NCI-H146 treated with DMSO at 0.1 percent for 48 hours (cell line): ENCODE results near the gene CRISPLD2.

ENCODE experiments used
- DNase-seq: peaks from one replicate; lab custom pipeline; 2025; ENCODE audit not compliant: unreplicated experiment; lab: John Stamatoyannopoulos, UW

CRISPLD2 gene

DNA sequence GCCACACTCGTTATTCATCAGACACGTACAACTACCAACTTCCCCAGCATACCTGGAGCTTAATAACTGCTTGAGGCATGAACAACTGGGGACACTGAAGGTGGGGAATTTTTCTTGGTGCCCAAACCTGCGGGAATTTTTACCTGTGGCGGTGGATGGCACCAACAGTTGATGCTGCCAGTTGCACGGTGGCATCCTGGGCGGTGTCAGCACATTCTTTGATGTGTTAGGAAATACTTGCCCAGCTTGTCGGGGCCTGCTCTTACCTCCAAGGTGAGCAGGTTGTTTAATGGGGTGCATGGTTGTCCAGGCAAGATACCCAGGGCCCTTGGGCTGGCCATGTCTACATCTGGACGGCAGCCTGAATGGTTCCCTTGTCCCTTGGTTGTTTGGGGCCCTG, 79.6 kb downstream of the CRISPLD2 start:
- DNase-seq = no peak

DNA sequence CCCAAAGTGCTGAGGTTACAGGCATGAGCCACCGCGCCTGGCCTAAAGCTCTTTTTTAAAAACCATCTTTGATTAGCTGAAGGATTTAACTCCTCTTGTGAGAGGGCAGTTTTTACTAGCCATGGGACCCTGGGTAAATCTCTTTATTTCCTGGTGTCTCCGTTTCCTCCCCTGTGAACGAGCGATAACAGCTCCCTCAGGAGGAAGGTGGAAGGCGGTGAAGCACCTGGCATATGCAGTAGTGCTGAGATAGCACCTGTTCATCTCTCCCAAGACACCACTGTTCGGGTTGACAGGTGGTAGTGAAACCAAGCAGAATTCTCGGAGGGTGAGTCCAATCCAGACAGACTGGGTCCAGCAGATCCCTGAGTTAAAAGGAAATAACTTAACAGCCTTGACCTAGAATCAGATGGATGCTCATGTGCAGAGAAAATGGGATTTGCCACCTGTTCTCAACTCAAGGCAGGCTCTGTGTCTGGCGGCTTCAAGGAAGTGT, 86.2 kb downstream of the CRISPLD2 start:
- no peak for DNase-seq

DNA sequence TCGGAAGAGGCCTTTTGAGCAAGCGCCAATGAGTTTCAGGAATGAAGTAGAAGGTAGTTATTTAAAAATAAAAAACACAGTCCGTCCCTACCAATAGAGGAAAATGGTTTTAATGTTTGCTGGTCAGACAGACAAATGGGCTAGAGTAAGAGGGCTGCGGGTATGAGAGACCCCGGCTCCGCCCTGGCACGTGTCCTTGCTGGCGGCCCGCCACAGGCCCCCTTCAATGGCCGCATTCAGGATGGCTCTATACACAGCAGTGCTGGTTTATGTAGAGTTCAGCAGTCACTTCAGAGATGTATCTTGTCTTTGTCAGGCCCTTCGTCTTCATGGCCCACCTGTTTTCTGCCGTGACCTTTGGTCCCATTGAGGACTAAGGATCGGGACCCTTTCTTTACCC, 87.3 kb downstream of the CRISPLD2 start:
- DNase-seq = no peak

GRCh38 chr16:84907575-84907974, 87.8 kb downstream of the CRISPLD2 start:
- DNase-seq = no peak

DNA sequence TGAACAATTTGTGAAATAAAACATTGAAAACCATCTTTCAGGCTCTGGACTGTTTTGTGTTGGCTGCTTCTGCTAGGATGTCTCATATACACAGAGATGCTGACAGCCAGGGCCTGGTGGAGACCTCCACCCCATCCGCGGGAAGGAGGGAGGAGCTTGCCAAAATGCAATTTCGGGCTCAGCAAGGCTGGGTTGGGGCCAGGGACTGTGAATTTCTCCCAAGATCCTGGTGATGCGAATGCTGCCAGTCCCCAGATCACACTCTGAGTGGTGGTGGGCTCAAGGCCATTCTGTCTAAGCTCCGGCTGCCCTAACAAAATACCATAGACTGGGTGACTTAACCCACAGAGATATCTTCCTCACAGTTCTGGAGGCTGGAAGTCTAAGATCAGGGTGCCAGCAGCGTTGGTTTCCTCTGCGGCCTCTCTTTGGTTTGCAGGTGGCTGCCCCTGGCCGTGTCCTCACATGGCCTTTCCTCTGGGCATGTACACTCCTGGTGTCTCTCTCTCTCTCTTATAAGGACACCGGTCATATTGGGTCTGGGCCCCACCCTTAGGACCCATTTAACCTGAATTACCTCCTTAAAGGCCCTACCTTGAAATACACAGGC, 89.8 kb downstream of the CRISPLD2 start:
- DNase-seq = no peak

DNA sequence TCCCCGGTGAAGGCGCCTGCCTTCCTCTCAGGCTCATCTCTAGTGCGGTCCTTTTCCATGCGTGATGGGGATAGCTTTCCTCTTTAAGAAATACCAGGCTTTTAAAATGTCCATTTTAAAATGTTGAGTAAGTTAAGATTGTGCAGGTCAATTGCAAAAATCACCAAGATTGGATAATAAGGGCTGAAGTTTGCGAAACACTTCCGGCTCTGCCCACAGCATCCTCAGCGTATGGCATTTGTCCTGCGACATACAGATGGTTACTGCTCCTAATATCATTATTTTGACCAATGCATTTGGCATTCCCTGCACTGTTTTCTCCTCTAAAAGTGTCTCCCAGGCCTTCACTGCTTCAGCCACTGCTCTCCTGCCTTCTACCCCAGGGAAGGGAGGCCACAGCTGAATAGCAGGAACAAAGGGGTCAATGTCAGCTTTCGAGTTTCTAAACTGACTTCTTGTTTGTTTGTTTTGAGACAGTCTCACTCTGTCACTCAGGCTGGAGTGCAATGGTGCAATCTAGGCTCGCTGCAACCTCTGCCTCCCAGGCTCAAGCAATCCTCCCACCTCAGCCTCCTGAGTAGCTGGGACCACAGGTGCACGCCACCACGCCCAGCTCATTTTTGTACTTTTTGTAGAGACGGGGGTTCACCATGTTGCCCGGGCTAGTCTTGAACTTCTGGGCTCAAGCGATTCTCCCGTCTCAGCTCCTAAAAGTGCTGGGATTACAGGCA, 91.9 kb downstream of the CRISPLD2 start:
- no peak for DNase-seq

- no peak for DNase-seq
Measured at GRCh38 chr16:84913315-84913714, 93.5 kb downstream of the CRISPLD2 start.

DNA sequence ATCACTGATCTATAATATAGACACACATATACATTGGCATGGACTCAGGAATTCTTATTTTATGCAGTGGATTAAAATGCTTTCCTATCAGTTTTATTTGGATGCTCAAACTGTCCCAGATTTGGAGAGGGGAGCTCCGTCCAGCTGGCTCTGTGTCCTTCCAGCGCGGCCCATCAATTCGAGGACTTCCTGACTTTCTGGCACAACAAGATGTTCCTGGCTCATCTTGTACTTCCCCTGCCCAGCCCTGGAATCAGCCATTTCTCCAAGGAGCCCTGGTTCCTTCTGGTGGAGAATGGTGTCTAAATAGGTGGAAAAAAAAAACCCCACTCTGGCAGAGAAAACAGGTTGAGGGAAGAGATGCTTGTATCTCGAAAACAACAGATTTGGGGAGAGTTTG, 94.5 kb downstream of the CRISPLD2 start:
- DNase-seq = no peak

- no peak for DNase-seq
Measured at GRCh38 chr16:84916178-84916577, 96.4 kb downstream of the CRISPLD2 start.

GRCh38 chr16:84916850-84917249, 97.1 kb downstream of the CRISPLD2 start:
- no peak for DNase-seq

DNA sequence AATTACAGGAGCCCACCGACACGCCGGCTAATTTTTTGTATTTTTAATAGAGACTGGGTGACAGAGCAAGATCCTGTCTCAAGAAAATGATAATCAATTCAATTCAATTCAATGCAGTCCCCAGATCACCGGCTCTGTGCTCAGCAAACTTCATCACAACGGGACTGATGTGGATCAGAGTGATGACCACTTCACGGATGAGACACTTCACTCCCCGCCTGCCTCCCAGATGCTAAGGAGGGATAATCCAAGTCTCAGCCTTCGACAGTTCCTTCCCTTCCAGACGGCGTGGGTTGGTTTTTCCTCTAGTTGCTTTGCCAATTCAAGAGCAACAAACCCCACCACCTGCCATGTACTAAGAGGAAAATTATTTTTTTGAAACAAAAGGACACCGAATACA, 97.7 kb downstream of the CRISPLD2 start:
- no peak for DNase-seq

- DNase-seq = no peak
Measured at GRCh38 chr16:84918006-84918909, 98.5 kb downstream of the CRISPLD2 start.

- DNase-seq = no peak
Measured at GRCh38 chr16:84919269-84919668, 99.5 kb downstream of the CRISPLD2 start.

DNA sequence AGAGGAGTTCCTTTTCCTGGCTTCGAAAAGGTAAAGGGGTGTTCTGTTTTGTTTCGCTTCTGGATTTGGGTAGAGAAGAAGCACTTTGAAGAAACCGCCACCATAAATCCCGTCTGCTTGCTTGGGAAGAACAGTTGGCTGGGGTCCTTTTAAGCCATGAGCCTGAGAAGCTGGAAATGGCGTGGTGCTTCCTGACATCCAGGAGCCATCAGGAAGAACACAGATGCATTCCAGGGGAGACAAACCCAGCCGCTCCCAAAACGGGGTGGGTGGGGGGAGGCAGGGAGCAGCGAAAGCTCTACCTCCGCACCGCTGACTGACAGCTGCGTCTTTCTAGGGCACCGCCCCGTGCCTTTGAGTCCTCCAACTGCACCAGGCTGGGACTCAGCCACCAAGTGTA, 99.9 kb downstream of the CRISPLD2 start:
- no peak for DNase-seq

- DNase-seq = no peak
Measured at GRCh38 chr16:84920333-84920732, 100.5 kb downstream of the CRISPLD2 start.

DNA sequence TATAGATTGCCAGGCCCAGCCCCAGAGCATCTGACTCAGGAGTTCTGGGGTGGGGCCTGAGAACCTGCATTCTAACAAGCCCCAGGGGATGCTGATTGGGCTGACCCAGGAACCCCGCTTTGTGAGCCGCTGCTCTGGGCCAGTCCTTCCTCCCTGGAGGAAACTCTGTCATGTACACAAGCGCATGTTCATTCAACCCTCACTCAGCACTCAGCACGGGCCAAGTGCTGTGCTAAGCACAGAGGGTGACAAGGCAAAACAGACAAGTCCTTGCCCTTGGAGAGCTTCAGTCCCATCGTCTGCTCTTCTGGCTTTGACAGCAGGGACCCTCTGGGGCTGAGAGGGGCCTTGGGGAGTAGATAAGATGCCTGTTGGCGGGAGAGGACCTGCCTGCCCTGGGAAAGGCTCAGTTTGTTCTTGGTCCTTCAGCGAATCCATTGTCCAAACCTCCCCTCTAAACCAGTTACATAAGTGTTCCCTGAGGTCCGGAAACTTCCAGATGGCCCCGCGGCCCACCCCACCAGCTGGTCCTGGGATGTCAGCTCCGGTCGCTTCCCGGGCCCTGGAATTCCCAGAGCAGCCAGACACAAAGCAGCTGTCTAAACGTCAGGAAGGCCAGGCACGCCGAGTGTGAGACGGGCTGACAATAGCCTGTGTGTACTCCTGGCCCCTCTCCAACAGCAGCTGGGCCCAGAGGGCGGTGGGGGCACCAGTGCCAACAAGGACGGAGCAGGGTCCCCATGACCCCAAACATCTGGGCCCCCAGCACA, 102.8 kb downstream of the CRISPLD2 start:
- DNase-seq = peak; percentile 20

GRCh38 chr16:84924331-84925091, 104.7 kb downstream of the CRISPLD2 start:
- DNase-seq = no peak

- DNase-seq = no peak
Measured at GRCh38 chr16:84925092-84925772, 105.4 kb downstream of the CRISPLD2 start.

GRCh38 chr16:84925773-84926372, 106.1 kb downstream of the CRISPLD2 start:
- DNase-seq = no peak
